ENCODE data around the gene ZNF436. TPM values are rescaled to one million over a fixed set of nuclear protein-coding genes. Genes with fewer than 3 reads are reported as not detected.

The ZNF436 gene
- total and polyA plus RNA-seq, 2 of the 13 experiments (the other 11 are each of a cell fraction or from before 2014, with no cell fraction given) = 4.3 to 9.9 TPM

- CTCF ChIA-PET (ENCODE audit: low intra/inter-chr PET ratio, low total read pairs) = no interaction called here
- H3K9ac ChIP-seq (ENCODE audit: insufficient read depth, low read depth, low read length) = no peak overlapping the region
- no peak overlapping the region for H3K4me2 ChIP-seq (ENCODE audit: low read depth, low read length)
- H3K4me3 ChIP-seq (replicated peaks in 1 of 3; ENCODE audit: insufficient read depth in 1 of 3, low read depth in 2 of 3, low read length in 3 of 3) = no peak overlapping the region
- TF ChIP-seq PLSCR1 (CRISPR knock-in tag; IDR thresholded peaks at IDR 0.05; ENCODE audit: borderline replicate concordance) = no peak
- no peak for TF ChIP-seq ZNF746 (CRISPR knock-in tag; IDR thresholded peaks at IDR 0.05)
- no peak for TF ChIP-seq FOXC1 (CRISPR knock-in tag; IDR thresholded peaks at IDR 0.05; ENCODE audit: borderline replicate concordance)
- no peak for TF ChIP-seq ZNF160 (CRISPR knock-in tag; IDR thresholded peaks at IDR 0.05)
- TF ChIP-seq FOXK1 (CRISPR knock-in tag; IDR thresholded peaks at IDR 0.05; ENCODE audit: borderline replicate concordance, low read depth) = no peak
- no peak for TF ChIP-seq POLR2AphosphoS2 (IDR thresholded peaks at IDR 0.05; ENCODE audit: low read depth, low read length)
- no peak for TF ChIP-seq SAP130 (CRISPR knock-in tag; IDR thresholded peaks at IDR 0.05; ENCODE audit: low read depth)
- TF ChIP-seq HINFP (CRISPR knock-in tag; IDR thresholded peaks at IDR 0.05; ENCODE audit: low read depth) = no peak
- TF ChIP-seq ZNF792 (CRISPR knock-in tag; IDR thresholded peaks at IDR 0.05) = no peak
- no peaks in the 10 kb centered on the region for H3K79me2 ChIP-seq (ENCODE audit: insufficient read depth, low read length)
- no peak for ATAC-seq
- in situ Hi-C loops (cut with HindIII; ENCODE audit: extremely low pct_ligation_motif_present, low pct_unique_long_range_greater_than_20kb) (no loop called here), intact Hi-C loops (cut with micrococcal nuclease; ENCODE audit: unreplicated experiment) (no loop called here)
- no peaks in the 10 kb centered on the region for H3K27me3 ChIP-seq (ENCODE audit: control insufficient read depth in 1 of 2, insufficient read depth in 2 of 2, low read length in 2 of 2)
- H3K9me3 ChIP-seq (ENCODE audit: low read length) = no peaks in the 10 kb centered on the region
- no peak overlapping the region for H3K27ac ChIP-seq (ENCODE audit: extremely low read length, insufficient read depth, low read length)
- POLR2A ChIA-PET = interaction anchor here (1.5 to 3.8 kb wide), 2 partner anchors 11 to 13 kb away, joined by 4 to 10 read pairs; partner anchors contain the start of gene HNRNPR
- H3K4me1 ChIP-seq (ENCODE audit: insufficient read depth, low read length) = peaks cover 14% of the 10 kb centered on the region
- 66% methylated on average over 3 of the region's 3 CpGs for WGBS (ENCODE audit: low lambda C conversion rate)
- no TSS peak for BruUV-seq (replicated peaks)
- no peak overlapping the region for H2AFZ ChIP-seq (ENCODE audit: low read length)
- no peaks in the 10 kb centered on the region for H4K20me1 ChIP-seq (ENCODE audit: insufficient read depth, low read length)
- no peak for DNase-seq (ENCODE audit: low spot score)
- peaks cover 12 to 17% of the 10 kb centered on the region in 2 experiments for H3K36me3 ChIP-seq (replicated peaks in 1 of 2; ENCODE audit: control insufficient read depth in 1 of 2, insufficient read depth in 2 of 2, low read length in 2 of 2)
- no peak for FAIRE-seq
These were observed 12.3 kb downstream of the ZNF436 start for GRCh38 chr1:23357138-23357908.

All from HepG2 (cell line).